ENCODE data around the gene NAP1L4. TPM values are rescaled to one million over a fixed set of nuclear protein-coding genes. Genes with fewer than 3 reads are reported as not detected.

The NAP1L4 gene
- total RNA-seq, 1 donor from 2014 or later = 109 TPM

DNA sequence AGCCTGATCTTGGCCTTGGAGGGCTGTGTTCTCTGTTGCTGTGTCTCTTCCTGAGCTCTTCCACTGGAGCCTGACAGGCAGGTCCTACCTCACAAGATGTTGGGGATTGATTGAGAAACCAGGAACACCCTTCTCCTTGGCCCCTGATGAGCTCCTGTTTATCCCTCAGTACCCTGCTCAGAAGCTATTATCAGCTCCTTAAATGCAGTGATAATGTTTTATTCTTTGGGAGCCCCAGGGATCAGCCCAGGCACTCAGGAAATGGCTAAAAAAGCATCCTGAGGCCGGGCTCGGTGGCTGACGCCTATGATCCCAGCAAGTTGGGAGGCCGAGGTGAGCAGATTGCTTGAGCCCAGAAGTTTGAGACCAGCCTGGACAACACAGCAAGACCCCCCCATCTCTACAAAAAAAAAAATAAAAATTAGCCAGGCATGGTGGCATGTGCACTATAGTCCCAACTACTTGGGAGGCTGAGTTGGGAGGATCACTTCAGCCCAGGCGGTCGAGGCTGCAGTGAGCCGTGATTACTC lies 58.0 kb downstream of the NAP1L4 start:
- H3K4me3 ChIP-seq (ENCODE audit: low read depth, low read length) = no peak overlapping the region
- no peaks in the 10 kb centered on the region for H3K27me3 ChIP-seq (ENCODE audit: control insufficient read depth, insufficient read depth, low read length)
- TF ChIP-seq, protein P1, sequence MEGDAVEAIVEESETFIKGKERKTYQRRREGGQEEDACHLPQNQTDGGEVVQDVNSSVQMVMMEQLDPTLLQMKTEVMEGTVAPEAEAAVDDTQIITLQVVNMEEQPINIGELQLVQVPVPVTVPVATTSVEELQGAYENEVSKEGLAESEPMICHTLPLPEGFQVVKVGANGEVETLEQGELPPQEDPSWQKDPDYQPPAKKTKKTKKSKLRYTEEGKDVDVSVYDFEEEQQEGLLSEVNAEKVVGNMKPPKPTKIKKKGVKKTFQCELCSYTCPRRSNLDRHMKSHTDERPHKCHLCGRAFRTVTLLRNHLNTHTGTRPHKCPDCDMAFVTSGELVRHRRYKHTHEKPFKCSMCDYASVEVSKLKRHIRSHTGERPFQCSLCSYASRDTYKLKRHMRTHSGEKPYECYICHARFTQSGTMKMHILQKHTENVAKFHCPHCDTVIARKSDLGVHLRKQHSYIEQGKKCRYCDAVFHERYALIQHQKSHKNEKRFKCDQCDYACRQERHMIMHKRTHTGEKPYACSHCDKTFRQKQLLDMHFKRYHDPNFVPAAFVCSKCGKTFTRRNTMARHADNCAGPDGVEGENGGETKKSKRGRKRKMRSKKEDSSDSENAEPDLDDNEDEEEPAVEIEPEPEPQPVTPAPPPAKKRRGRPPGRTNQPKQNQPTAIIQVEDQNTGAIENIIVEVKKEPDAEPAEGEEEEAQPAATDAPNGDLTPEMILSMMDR (IDR thresholded peaks at IDR 0.05; ENCODE audit: insufficient read depth, low read length, poor library complexity, severe bottlenecking) = no peak
- no peaks in the 10 kb centered on the region for H3K36me3 ChIP-seq (ENCODE audit: control insufficient read depth, insufficient read depth, low read length)
- DNase-seq (ENCODE audit: low read depth) = no peak

DNA sequence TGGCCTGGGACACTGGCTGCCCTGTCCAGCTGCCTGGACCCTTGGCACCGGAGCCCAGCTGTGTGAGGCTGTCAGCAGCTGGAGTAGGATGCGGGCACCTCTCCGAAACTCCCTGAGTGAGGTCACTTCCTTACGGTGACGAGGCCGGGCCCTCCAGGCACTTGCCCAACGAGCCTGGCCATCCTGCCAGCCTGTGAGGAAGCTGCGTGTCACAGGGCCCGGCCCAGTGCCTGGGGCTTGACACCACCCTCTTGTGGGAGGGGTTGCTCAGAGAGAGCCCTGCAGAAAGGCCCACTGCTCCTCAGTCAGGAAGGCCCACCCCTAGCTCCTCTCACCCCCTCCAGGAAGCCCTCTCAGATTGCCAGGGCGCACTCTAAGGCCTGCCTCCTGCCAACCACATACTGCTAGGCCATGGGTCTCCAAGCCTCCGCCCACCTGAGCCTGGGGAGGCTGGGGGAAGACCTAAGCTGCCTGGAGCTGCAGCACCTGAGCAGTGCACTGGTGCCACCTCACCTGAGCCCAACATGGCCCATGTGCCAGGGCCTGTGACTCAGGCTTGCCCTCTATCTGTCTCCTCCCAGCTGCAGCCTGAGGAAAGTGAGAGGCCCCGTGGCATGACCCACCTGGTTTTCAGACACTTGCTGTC lies 58.6 kb downstream of the NAP1L4 start:
- peak; percentile 84 for DNase-seq (ENCODE audit: low read depth)
- Histone ChIP-seq H3K27me3 (ENCODE audit: control insufficient read depth, insufficient read depth, low read length) (no peaks in the 10 kb centered on the region), H3K36me3 (ENCODE audit: control insufficient read depth, insufficient read depth, low read length) (no peaks in the 10 kb centered on the region), H3K4me3 (ENCODE audit: low read depth, low read length) (no peak overlapping the region)
- TF ChIP-seq, protein P1 (IDR thresholded peaks at IDR 0.05; ENCODE audit: insufficient read depth, low read length, poor library complexity, severe bottlenecking) = no peak

DNA sequence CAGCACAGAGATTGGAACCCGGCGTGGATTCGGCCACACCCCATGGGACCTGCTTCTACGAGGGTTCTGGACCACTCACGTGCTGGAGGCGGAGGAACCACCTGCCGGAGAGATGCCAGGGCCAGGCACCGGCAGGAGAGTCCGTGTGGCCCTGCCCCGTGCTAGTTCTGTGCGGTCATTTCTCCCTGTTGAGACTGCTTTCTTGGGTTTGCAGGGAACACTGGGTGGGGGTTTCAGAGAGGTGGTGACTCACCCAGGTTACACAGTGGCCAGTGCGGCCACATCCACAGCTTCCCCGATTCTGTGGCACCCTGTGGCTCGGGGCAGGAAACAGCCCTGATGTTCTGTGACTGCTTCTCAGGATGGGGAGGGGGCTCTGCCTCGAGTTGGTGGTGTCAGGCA lies 59.3 kb downstream of the NAP1L4 start:
- no peak for DNase-seq (ENCODE audit: low read depth)
- TF ChIP-seq, protein P1 (IDR thresholded peaks at IDR 0.05; ENCODE audit: insufficient read depth, low read length, poor library complexity, severe bottlenecking) = no peak
- Histone ChIP-seq H3K4me3 (ENCODE audit: low read depth, low read length) (no peak overlapping the region), H3K36me3 (ENCODE audit: control insufficient read depth, insufficient read depth, low read length) (no peaks in the 10 kb centered on the region), H3K27me3 (ENCODE audit: control insufficient read depth, insufficient read depth, low read length) (no peaks in the 10 kb centered on the region)

DNA sequence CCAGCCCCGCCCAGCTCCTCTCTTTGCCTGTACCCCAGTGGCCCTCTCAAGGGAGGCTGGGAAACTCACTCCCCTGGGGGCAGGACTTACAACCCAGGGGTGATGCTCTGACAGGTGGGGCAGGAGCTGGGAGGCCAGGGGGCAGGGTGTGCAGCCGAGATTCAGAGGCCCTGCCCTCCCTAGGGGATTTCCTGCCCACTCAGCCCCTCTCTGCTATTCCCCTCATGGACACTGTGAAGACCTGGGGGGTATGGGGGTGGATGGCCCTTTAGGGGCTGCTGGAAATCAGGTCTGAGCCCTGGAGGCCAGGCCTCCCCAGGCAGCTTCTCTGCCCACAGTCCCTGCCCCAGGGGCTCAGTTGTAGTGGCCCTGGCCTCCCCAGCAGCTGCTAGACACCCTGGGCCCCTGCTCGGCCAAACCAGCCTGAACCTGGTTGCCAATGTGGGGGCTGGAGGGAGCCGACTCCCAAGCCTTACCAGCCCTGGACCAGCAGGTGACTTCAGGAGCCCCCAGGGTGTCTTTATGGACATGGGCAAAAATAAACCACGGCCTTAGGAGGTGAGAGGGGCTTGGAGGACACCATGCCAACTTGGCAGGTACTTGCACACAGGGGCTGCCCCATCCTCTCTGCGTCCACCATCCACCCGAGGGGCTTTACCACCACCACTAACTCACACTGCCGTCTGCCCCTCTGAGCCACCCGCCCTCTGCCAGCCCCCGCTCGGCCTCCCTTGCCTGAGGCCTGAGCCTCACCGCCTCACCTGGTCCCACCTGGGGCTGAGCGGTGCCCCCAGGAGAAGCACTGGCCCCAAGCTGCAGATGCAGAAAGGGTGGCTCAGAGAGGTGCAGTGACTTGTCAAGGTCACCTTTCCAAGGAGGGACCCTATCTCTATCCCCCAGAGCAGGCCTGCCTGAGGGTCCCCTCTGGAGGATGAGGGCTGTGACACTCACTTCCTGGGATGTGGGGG lies 60.1 kb downstream of the NAP1L4 start:
- Histone ChIP-seq H3K27me3 (ENCODE audit: control insufficient read depth, insufficient read depth, low read length) (no peaks in the 10 kb centered on the region), H3K36me3 (ENCODE audit: control insufficient read depth, insufficient read depth, low read length) (no peaks in the 10 kb centered on the region), H3K4me3 (ENCODE audit: low read depth, low read length) (no peak overlapping the region)
- TF ChIP-seq, protein P1 (IDR thresholded peaks at IDR 0.05; ENCODE audit: insufficient read depth, low read length, poor library complexity, severe bottlenecking) = no peak
- no peak for DNase-seq (ENCODE audit: low read depth)

DNA sequence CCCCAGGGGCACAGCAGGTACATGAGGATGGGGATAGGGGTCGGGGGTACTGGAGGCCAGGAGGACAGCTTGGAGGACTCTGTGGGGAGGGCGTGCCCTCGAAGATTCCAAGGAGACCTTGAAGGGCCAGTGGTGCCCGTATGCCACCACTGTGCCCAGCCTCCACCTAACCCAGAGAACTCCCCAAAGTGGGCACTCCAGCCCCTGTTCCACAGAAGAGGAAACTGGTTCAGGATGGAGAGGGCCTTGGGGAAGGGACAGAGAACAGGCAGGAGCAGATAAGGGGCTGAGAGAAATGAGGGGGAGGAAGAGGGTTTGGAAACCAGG lies 60.7 kb downstream of the NAP1L4 start:
- DNase-seq (ENCODE audit: low read depth) = no peak
- TF ChIP-seq, protein P1 (IDR thresholded peaks at IDR 0.05; ENCODE audit: insufficient read depth, low read length, poor library complexity, severe bottlenecking) = no peak
- H3K4me3 ChIP-seq (ENCODE audit: low read depth, low read length) = no peak overlapping the region
- no peaks in the 10 kb centered on the region for H3K27me3 ChIP-seq (ENCODE audit: control insufficient read depth, insufficient read depth, low read length)
- no peaks in the 10 kb centered on the region for H3K36me3 ChIP-seq (ENCODE audit: control insufficient read depth, insufficient read depth, low read length)

Data from kidney epithelial cell (primary cell).